Memory B cell (primary cell): Measurements from ENCODE around the gene PRKAB2.
A peak's percentile ranks its signal among the peaks of the same experiment; 100 is the strongest.

ENCODE experiments used
- ATAC-seq: fragments of 150-1000 bp; cut with Tn5 transposase; 2 replicates; pipeline ENCODE4 v1.10.0; 2021; ENCODE audit warnings: low read depth, mild to moderate bottlenecking, moderate library complexity
- DNase-seq, 2 donors: peaks; one replicate each; pipeline ENCODE4 v3.0.0; 2022; ENCODE audit warnings: low spot score in 2 of 2
- H3K27ac Mint-ChIP-seq: one replicate; pipeline ENCODE4 v1.8.0; 2022; ENCODE audit warnings: mild to moderate bottlenecking, moderate library complexity, mixed read lengths
- H3K27me3 Mint-ChIP-seq: one replicate; pipeline ENCODE4 v1.8.0; 2022; ENCODE audit warnings: mixed read lengths
- H3K36me3 Mint-ChIP-seq: one replicate; pipeline ENCODE4 v1.8.0; 2022; ENCODE audit warnings: mild to moderate bottlenecking, mixed read lengths
- H3K4me1 Mint-ChIP-seq: one replicate; pipeline ENCODE4 v1.8.0; 2022; ENCODE audit warnings: mixed read lengths
- H3K4me3 Mint-ChIP-seq: one replicate; pipeline ENCODE4 v1.8.0; 2022; ENCODE audit warnings: mild to moderate bottlenecking, moderate library complexity, mixed read lengths
- H3K9me3 Mint-ChIP-seq: one replicate; pipeline ENCODE4 v1.8.0; 2022; ENCODE audit warnings: mixed read lengths

PRKAB2 gene

GRCh38 chr1:147172168-147173016 is at the start of gene PRKAB2:
PRKAB2 (minus strand) TSS chr1:147172470; CDS start chr1:147172144, 326 bp downstream.
- Mint-ChIP-seq H3K9me3 (no peaks in the 10 kb centered on the region), H3K27me3 (no peaks in the 10 kb centered on the region), H3K4me1 (peaks cover 26% of the 10 kb centered on the region), H3K4me3 (peak within 1 kb of the TSS; percentile 96), H3K27ac (peak within 1 kb of the TSS; percentile 95), H3K36me3 (peaks cover 12% of the 10 kb centered on the region)
- DNase-seq (peak; percentile 93 to 99), ATAC-seq (peak; percentile 86)

GRCh38 chr1:147218606-147219005 is 46.3 kb upstream of the PRKAB2 start:
- Mint-ChIP-seq H3K4me3 (no peak overlapping the region), H3K4me1 (peaks cover 6% of the 10 kb centered on the region), H3K36me3 (peaks cover 4% of the 10 kb centered on the region), H3K27me3 (no peaks in the 10 kb centered on the region), H3K27ac (no peak overlapping the region), H3K9me3 (no peaks in the 10 kb centered on the region)
- ATAC-seq (no peak), DNase-seq (no peak)

- peaks cover 5% of the 10 kb centered on the region for H3K36me3 Mint-ChIP-seq
- H3K9me3 Mint-ChIP-seq: no peaks in the 10 kb centered on the region
- H3K4me3 Mint-ChIP-seq: no peak overlapping the region
- H3K27me3 Mint-ChIP-seq: no peaks in the 10 kb centered on the region
- ATAC-seq (no peak), DNase-seq (no peak)
- no peak overlapping the region for H3K27ac Mint-ChIP-seq
- peaks cover 5% of the 10 kb centered on the region for H3K4me1 Mint-ChIP-seq
Observed at GRCh38 chr1:147217141-147217540, 44.9 kb upstream of the PRKAB2 start.

- no peak for ATAC-seq
- no peak for DNase-seq
- H3K27me3 Mint-ChIP-seq: no peaks in the 10 kb centered on the region
- no peaks in the 10 kb centered on the region for H3K9me3 Mint-ChIP-seq
- peaks cover 5% of the 10 kb centered on the region for H3K4me1 Mint-ChIP-seq
- no peak overlapping the region for H3K4me3 Mint-ChIP-seq
- peaks cover 5% of the 10 kb centered on the region for H3K36me3 Mint-ChIP-seq
- no peak overlapping the region for H3K27ac Mint-ChIP-seq
Observed at GRCh38 chr1:147216124-147216523, 43.9 kb upstream of the PRKAB2 start.

- Mint-ChIP-seq H3K4me1 (peaks cover 5% of the 10 kb centered on the region), H3K27me3 (no peaks in the 10 kb centered on the region), H3K4me3 (no peak overlapping the region), H3K9me3 (no peaks in the 10 kb centered on the region), H3K36me3 (peaks cover 5% of the 10 kb centered on the region), H3K27ac (no peak overlapping the region)
- ATAC-seq (no peak), DNase-seq (no peak)
Observed at GRCh38 chr1:147215540-147215916, 43.3 kb upstream of the PRKAB2 start.

- peaks cover 4% of the 10 kb centered on the region for H3K36me3 Mint-ChIP-seq
- H3K4me3 Mint-ChIP-seq: no peak overlapping the region
- ATAC-seq: no peak
- no peaks in the 10 kb centered on the region for H3K27me3 Mint-ChIP-seq
- DNase-seq: no peak
- no peaks in the 10 kb centered on the region for H3K9me3 Mint-ChIP-seq
- H3K4me1 Mint-ChIP-seq: peaks cover 3% of the 10 kb centered on the region
- H3K27ac Mint-ChIP-seq: no peak overlapping the region
Observed at GRCh38 chr1:147214842-147215539, 42.7 kb upstream of the PRKAB2 start.

- H3K4me3 Mint-ChIP-seq: no peak overlapping the region
- peaks cover 3% of the 10 kb centered on the region for H3K4me1 Mint-ChIP-seq
Observed at GRCh38 chr1:147214325-147214724, 42.1 kb upstream of the PRKAB2 start.

GRCh38 chr1:147213271-147213670 is 41.0 kb upstream of the PRKAB2 start:
- H3K27ac Mint-ChIP-seq: no peak overlapping the region
- peaks cover 10% of the 10 kb centered on the region for H3K36me3 Mint-ChIP-seq
- H3K4me1 Mint-ChIP-seq: peaks cover 3% of the 10 kb centered on the region
- DNase-seq (no peak), ATAC-seq (no peak)
- H3K4me3 Mint-ChIP-seq: no peak overlapping the region
- H3K27me3 Mint-ChIP-seq: no peaks in the 10 kb centered on the region
- H3K9me3 Mint-ChIP-seq: no peaks in the 10 kb centered on the region

More at GRCh38 chr1:147214325-147214724, 42.1 kb upstream of the PRKAB2 start:
- ATAC-seq (no peak), DNase-seq (no peak)
- H3K36me3 Mint-ChIP-seq: peaks cover 10% of the 10 kb centered on the region
- H3K27ac Mint-ChIP-seq: no peak overlapping the region
- H3K27me3 Mint-ChIP-seq: no peaks in the 10 kb centered on the region
- H3K9me3 Mint-ChIP-seq: no peaks in the 10 kb centered on the region

GRCh38 chr1:147211577-147211976 is 39.3 kb upstream of the PRKAB2 start:
- Mint-ChIP-seq H3K4me3 (no peak overlapping the region), H3K9me3 (no peaks in the 10 kb centered on the region), H3K4me1 (peaks cover 3% of the 10 kb centered on the region), H3K27ac (no peak overlapping the region), H3K36me3 (peaks cover 14% of the 10 kb centered on the region), H3K27me3 (no peaks in the 10 kb centered on the region)
- DNase-seq (no peak), ATAC-seq (no peak)

- Mint-ChIP-seq H3K36me3 (peaks cover 14% of the 10 kb centered on the region), H3K9me3 (no peaks in the 10 kb centered on the region), H3K27ac (no peak overlapping the region), H3K4me1 (peaks cover 3% of the 10 kb centered on the region), H3K27me3 (no peaks in the 10 kb centered on the region), H3K4me3 (no peak overlapping the region)
- ATAC-seq (no peak), DNase-seq (no peak)
Observed at GRCh38 chr1:147210987-147211386, 38.7 kb upstream of the PRKAB2 start.

GRCh38 chr1:147209825-147210821 is 37.9 kb upstream of the PRKAB2 start:
- Mint-ChIP-seq H3K27ac (no peak overlapping the region), H3K4me1 (peaks cover 3% of the 10 kb centered on the region), H3K4me3 (no peak overlapping the region), H3K9me3 (no peaks in the 10 kb centered on the region), H3K36me3 (peaks cover 14% of the 10 kb centered on the region), H3K27me3 (no peaks in the 10 kb centered on the region)
- no peak for ATAC-seq
- DNase-seq: no peak

- peaks cover 7% of the 10 kb centered on the region for H3K4me1 Mint-ChIP-seq
- no peak overlapping the region for H3K4me3 Mint-ChIP-seq
- H3K36me3 Mint-ChIP-seq: peaks cover 14% of the 10 kb centered on the region
Observed at GRCh38 chr1:147208619-147209018, 36.3 kb upstream of the PRKAB2 start.

GRCh38 chr1:147207192-147207591 is 34.9 kb upstream of the PRKAB2 start:
- no peak for DNase-seq
- no peak for ATAC-seq
- Mint-ChIP-seq H3K9me3 (no peaks in the 10 kb centered on the region), H3K36me3 (peaks cover 12% of the 10 kb centered on the region), H3K4me1 (peaks cover 14% of the 10 kb centered on the region), H3K27me3 (no peaks in the 10 kb centered on the region), H3K4me3 (no peak overlapping the region), H3K27ac (no peak overlapping the region)

More at GRCh38 chr1:147208619-147209018, 36.3 kb upstream of the PRKAB2 start:
- DNase-seq (no peak), ATAC-seq (no peak)
- Mint-ChIP-seq H3K9me3 (no peaks in the 10 kb centered on the region), H3K27me3 (no peaks in the 10 kb centered on the region), H3K27ac (no peak overlapping the region)
